Activated CD8-positive, alpha-beta memory T cell treated with anti-CD3 and anti-CD28 coated beads, Interleukin-2, amount 50 U/mL, for 48 hours (primary cell): Measurements from ENCODE around the gene ZDHHC14.

ENCODE experiments used
- DNase-seq: peaks from one replicate; pipeline ENCODE4 v3.0.0-alpha.2; 2020

ZDHHC14 gene

DNA sequence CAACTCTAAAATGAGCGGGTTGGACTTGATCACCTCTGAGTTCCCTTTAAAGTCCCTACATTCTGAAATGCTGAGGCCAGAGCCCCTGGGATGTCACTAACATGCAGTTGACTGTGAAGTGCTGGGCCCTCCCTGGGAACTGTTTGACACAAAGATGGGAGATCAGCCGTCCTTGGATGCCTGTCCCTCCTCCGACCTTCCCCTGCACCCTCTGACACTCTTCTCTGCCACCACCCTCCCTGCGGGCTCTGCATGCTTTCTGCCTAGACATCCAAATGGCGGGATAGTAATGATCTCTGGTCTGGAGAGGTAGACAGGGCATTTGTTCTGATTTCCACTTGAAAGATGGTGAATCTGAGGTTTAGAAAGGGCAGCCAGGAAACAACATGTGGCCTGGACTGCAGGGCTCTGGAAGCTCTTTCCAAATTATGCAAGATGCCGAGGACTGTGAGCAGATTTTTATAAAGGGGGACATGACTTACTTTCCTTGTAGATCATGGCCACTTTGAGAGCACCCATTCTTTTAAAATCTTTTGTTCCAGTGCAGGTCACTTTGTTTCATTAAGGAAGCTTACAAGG lies 113.2 kb downstream of the ZDHHC14 start:
- no peak for DNase-seq

DNA sequence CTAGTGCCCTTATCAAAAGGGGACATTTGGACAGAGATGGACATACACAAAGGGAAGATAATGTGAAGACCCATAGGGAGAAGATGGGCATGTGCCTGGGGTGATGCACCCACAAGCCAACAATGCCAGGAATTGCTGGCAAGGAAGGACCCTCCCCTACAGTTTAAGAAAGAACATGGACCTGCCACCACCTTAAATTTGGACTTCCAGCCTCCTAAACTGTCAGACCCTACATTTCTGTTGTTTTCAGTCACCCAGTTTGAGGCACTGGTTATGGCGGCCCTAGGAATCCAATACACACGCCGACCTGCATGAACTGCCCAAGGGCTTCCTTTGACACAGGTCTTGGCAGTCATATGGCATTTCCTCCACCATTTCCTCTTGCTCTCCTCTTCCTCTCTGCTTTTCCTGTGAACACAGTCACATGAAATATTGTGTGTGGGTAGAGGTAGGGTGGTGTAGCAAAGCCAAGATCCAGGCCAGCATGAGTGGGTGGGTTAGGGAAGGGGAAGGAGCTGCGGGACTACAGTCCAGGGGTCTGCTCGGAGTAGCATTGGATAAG lies 115.6 kb downstream of the ZDHHC14 start:
- peak; percentile 22 for DNase-seq

DNA sequence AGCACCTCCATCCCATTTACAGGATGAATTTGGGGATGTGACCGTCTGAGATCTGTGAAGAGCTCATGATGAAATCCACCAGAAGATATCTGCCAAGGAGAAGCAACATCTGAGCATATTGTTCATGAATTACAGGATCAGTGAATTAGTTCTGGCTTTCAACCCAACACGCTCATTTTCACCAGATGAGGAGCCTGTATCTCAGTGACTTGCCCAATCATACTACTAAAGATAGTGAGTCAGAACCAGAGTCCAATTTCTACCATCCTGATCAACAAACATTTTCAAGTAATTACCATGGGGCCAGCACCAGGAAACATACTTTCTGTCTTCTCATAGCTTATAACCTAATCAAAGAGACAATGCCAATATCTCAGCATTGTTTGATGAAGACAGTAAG lies 116.6 kb downstream of the ZDHHC14 start:
- no peak for DNase-seq

GRCh38 chr6:157498817-157499216 lies 117.8 kb downstream of the ZDHHC14 start:
- DNase-seq = no peak

GRCh38 chr6:157500022-157500421 lies 119.0 kb downstream of the ZDHHC14 start:
- no peak for DNase-seq

DNA sequence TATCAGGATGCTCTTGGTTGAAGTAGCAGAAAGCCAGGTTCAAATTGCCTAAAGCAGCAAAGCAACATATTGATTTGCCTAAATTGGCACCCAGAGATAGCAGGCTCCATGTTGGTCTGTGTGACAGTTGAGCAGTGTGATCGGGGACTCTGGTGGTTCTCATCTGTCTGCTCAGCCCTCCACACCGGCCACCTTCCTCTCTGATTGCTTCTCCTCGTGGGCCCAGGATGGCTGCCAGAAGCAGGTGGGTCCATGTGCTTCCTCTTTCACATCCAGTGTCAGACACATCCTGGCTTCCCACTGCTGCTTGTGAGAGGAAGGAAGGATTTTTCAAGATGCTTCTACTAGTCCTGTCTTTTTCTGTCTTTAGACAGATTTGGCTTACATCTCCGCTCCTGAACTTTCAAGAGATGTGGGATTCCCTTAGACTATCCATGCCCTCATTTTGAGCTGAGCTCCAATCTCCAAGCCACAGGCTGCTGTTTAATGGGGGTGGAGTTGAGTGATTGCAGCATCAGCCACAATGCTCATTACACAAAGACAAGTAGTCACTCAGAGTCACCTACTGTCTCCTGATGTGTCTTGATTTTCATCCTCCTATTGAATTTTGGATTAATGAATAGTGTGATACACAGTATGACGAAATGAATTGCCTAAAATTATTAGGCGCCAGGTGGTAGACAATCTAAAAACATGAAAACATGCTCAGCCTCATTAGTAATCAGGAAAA lies 122.2 kb downstream of the ZDHHC14 start:
- no peak for DNase-seq

GRCh38 chr6:157505912-157506491 lies 125.0 kb downstream of the ZDHHC14 start:
- DNase-seq = no peak

DNA sequence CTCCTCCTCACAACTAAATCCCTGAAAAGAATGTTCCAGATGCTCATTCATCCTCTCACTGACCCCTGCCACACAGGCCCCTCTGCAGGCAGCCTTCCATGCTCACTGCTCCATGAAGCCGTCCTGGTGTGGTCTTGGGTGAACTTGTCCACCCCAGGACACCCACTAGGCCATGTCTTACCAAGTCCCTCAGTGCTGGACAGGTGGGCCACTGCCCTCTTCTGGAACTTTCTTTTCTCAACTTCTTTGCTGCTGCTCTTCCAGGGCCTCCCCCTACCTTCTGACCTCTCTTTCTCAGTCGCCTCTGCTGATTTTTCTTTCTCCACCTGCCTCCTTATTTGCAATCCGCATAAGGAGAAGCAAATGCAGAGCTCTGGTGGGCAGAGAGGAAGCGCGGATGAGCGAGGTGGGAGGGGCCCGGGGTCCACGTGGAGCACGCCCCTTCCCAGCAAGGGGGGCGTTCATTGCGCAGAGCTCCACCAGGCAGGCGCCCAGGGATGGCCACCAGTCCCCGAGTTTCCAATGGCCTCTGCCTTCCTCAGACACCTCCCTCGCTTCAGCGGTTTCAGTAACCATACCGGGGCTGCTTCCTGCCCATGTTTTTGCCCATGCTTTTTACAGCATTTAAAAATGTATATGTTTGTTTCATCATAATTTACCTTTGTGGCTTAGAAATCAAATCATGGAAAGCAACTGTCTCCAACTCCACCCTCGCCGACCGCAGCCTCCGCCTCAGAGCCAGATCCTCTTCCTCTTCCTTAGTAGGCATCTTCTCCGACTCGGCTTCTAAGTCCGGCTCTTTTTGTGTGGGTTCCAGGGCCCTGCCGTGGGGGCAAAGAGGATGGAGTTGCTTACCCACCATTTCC lies 129.6 kb downstream of the ZDHHC14 start:
- DNase-seq = peak; percentile 49

DNA sequence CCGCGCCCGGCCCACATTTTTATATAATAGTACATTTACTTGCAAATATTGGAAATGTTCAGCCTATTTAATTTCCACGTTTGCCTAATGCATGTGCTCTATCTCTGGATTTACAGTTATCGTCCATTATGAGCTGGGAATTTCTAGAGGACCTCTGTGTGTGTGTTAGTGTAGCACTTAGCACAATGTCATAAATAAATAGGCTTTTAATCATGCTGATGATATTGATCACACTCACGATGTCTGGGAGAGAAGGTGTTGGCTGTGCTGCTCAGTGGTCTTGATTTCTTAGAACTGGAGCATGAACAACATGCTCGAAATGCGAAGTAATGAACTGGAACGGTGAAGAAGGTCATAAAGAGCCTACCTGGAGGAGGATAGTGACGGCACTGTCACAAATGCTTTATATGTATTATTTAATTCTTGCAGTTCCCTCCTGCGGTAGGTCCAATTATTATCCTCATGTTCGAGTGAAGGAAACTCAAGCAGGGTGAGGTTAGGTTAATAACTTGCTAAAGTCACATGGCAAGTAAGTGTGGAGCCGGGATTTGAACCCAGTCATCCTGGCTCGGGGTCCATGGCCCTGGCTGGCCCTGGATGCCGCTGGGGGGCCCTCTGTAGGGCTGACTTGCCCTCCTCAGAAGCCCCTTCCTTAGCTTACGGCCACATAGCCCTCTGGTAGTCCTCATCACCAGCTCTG lies 130.8 kb downstream of the ZDHHC14 start:
- no peak for DNase-seq

GRCh38 chr6:157512382-157512682 lies 131.3 kb downstream of the ZDHHC14 start:
- DNase-seq = no peak

DNA sequence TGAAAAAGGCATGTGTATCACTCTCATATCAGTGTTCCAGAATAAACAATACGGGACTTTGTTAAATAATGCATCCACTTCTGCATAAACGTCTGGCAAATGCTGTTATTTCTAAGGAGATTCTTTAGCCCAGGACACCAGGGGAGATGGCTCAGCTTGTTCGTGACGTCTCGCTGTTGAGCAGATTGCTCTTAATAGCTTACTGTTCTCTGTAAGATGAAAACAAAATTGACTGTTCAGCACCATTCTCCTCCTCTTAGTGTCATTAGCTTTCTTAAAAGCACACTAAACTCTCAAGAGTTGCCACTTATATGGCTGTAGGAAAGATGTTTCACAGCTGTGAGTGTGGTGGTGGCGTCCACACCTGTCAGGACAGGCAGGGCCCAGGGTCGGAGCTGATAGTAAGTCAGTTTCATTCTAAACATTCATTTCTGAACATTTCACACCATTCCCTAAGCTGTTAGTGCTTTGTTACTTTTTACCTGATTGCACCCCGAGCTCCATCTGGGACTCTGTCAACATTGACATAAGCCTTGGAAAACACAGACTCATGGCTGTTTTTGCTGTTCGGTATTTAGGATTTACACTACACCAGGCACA lies 132.1 kb downstream of the ZDHHC14 start:
- no peak for DNase-seq

- no peak for DNase-seq
Observed at GRCh38 chr6:157513619-157514485, 132.9 kb downstream of the ZDHHC14 start.

DNA sequence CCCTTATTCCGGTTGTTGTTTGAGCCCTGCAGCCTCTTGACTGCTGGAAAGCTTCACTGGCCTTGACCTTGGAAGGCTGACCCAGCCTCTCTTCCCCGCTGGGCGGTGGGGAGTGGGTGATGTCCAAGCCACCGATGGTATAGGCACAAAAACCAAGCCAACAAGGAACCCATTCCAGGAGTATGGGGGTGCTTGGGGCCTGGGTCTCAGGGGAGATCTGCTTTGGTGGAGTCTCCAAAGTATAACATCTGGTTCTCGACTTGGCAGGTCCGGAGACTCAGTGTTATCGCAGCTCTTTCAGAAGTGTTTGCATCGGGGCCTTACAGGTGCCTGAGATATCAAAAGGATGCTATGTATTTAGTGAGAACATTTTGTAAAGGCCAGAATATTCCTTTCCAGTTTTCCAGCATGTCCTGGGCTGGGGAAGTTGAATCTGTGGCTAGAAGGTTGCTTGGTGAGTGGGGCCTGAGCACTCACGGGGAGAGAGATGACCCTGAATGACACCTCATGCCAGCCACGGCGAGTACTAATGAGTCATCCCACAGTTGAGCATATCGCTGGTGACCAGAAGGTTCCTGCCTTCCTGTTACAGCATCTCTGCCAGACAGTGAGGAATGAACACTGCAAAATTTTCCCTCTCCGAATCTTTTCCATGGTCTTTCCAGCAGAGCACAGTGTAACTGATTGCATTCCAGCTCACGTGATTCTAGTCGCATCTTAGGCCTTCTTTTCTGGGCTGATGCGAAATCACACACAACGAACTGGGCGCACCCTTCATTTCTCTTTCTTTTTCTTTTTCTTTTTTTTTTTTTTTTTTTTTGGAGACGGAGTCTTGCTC lies 133.9 kb downstream of the ZDHHC14 start:
- no peak for DNase-seq

GRCh38 chr6:157516319-157517026 lies 135.5 kb downstream of the ZDHHC14 start:
- DNase-seq = no peak

- no peak for DNase-seq
Observed at GRCh38 chr6:157517601-157518359, 136.8 kb downstream of the ZDHHC14 start.

DNA sequence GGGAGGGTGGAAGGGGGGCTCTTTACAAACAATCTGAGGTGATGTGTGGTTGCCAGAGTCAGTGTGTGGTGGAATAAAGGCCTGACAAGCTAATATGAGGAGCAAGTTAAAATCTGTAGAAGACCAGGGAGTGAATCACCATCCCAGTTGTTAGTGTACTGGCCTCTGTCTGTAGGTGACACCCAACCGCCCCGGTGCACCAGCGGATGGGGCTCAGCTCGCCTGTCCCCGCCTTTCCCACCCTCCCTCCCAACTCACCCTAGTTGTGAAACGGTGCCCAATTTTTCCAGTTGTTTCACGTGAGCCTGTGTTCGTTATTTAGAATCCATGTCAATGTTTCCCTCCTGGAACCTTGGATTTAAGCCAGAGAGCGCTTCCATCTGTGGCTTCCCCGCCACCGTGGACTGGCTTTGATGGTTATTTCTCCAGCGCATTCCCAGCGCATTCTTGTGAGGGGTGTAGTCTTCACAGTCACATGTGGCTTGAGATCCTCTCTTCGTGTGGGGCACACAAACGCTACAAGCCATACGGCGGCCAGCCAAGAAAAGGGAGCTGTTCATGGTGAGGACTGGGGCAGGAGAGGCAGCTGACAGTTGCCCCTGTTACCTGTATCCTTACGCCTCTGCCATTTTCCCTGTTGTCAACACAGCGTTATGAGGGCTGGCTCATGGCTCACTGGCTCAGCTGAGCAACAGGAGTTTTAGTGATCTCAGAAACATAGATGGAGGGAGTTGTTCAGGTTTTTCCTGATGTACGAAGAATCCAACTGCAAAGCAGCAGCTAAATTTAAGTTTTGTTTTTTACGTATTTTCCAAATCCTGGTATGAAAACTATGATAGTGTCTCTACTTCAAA lies 137.6 kb downstream of the ZDHHC14 start:
- DNase-seq = no peak

GRCh38 chr6:157519255-157520116 lies 138.5 kb downstream of the ZDHHC14 start:
- DNase-seq = no peak
